Suppressor macrophage (primary cell): ENCODE results near the gene CCDC40.

Source experiments
- DNase-seq, 4 experiments: peaks; one replicate each; pipeline ENCODE4 v3.0.0-alpha.2; 2020 to 2022

CCDC40 gene

DNA sequence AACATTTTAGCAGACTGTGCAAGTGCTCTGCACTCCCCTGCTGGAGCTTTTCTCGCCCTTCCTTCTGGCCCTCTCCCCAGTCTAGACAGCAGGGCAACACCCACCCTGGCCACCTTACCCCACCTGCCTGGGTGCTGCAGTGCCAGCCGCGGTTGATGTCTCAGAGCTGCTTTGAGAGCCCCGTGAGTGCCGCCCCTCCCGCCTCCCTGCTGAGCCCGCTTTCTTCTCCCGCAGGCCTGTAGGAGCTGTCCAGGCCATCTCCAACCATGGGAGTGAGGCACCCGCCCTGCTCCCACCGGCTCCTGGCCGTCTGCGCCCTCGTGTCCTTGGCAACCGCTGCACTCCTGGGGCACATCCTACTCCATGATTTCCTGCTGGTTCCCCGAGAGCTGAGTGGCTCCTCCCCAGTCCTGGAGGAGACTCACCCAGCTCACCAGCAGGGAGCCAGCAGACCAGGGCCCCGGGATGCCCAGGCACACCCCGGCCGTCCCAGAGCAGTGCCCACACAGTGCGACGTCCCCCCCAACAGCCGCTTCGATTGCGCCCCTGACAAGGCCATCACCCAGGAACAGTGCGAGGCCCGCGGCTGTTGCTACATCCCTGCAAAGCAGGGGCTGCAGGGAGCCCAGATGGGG, 68.0 kb downstream of the CCDC40 start:
- DNase-seq = no peak

GRCh38 chr17:80104956-80105375, 68.5 kb downstream of the CCDC40 start:
- DNase-seq = no peak

DNA sequence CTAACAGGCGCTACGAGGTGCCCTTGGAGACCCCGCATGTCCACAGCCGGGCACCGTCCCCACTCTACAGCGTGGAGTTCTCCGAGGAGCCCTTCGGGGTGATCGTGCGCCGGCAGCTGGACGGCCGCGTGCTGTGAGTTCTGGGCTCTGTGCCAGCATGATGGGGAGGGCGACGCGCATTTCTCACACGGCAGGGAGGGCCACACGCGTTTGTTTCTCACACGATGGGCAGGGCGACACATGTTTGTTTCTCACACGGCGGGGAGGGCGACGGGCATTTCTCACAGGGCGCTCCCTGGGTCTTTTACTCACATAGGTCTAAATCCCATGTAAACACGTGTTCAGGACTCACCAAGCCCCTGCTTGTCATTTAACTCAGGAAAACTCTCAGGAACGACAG, 69.3 kb downstream of the CCDC40 start:
- DNase-seq = no peak

- no peak for DNase-seq
Measured at GRCh38 chr17:80106176-80106575, 69.7 kb downstream of the CCDC40 start.

DNA sequence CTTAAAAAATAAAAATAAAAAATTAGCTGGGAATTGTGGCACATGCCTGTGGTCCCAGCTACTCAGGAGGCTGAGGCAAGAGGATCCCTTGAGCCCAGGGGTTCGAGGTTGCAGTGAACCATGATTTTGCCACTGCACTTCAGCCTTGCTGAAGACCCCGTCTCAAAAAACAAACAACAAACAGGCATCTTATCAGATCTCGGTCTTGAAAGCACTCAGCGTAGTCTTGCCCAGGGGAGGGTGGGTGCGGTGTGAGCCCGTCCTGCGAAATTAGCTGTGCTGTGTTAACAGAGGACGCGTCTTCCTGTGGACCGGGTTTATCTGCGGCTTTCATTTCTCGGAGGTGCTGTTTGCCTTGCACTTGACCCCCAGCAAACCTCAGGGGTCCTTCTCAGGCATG, 70.3 kb downstream of the CCDC40 start:
- no peak for DNase-seq

DNA sequence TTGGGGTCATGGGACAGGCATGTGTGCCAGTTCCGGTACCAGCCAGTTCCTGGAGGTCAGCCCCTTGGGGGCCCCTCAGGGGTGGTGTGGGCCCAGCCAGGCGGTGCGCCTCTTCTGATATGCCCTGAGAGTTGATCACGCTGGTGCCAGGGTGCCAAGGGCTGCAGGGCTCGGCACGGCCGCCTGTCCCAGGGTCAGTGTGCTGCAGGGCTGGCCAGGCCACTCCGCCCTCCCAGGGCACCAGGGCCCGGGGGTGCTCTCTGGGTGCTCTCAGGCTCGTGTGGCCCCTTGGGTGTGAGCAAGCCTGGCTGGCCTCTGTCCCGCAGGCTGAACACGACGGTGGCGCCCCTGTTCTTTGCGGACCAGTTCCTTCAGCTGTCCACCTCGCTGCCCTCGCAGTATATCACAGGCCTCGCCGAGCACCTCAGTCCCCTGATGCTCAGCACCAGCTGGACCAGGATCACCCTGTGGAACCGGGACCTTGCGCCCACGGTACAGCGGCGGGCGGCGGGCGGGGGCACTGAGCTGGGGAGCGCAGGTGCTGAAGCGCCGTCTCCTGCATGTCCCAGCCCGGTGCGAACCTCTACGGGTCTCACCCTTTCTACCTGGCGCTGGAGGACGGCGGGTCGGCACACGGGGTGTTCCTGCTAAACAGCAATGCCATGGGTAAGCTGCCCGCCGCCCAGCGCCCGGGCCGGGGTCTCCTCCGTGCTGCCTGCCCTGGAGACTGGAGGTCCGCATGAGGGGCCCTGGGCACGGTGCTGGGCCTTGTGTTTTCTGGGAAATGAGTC, 71.0 kb downstream of the CCDC40 start:
- no peak for DNase-seq

DNA sequence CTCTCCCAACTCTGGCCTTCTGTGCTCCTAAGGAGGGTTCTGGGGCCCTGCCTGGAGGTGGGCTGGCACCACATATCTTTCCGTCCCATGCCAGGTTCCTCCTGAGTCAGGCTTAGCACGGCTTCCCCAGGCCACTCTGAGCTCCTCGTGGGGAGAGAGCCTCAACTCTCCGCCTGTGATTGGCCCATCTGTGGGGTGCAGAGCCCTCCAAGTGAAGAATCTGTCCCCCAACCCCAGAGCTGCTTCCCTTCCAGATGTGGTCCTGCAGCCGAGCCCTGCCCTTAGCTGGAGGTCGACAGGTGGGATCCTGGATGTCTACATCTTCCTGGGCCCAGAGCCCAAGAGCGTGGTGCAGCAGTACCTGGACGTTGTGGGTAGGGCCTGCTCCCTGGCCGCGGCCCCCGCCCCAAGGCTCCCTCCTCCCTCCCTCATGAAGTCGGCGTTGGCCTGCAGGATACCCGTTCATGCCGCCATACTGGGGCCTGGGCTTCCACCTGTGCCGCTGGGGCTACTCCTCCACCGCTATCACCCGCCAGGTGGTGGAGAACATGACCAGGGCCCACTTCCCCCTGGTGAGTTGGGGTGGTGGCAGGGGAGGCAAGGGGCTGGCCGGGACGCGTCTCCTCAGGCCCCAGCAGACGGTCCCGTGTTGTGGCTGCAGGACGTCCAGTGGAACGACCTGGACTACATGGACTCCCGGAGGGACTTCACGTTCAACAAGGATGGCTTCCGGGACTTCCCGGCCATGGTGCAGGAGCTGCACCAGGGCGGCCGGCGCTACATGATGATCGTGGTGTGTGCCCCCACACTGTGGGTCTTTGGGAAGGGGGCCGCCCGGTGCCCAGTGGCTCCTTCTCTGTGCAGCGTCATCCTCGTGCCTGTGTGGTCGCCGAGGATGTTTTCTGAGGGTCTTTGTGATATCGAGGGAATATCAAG, 71.9 kb downstream of the CCDC40 start:
- DNase-seq = no peak

- no peak for DNase-seq
Measured at GRCh38 chr17:80109066-80109660, 72.7 kb downstream of the CCDC40 start.

- no peak for DNase-seq
Measured at GRCh38 chr17:80109713-80110446, 73.4 kb downstream of the CCDC40 start.

GRCh38 chr17:80110447-80110812, 74.0 kb downstream of the CCDC40 start:
- DNase-seq = no peak

DNA sequence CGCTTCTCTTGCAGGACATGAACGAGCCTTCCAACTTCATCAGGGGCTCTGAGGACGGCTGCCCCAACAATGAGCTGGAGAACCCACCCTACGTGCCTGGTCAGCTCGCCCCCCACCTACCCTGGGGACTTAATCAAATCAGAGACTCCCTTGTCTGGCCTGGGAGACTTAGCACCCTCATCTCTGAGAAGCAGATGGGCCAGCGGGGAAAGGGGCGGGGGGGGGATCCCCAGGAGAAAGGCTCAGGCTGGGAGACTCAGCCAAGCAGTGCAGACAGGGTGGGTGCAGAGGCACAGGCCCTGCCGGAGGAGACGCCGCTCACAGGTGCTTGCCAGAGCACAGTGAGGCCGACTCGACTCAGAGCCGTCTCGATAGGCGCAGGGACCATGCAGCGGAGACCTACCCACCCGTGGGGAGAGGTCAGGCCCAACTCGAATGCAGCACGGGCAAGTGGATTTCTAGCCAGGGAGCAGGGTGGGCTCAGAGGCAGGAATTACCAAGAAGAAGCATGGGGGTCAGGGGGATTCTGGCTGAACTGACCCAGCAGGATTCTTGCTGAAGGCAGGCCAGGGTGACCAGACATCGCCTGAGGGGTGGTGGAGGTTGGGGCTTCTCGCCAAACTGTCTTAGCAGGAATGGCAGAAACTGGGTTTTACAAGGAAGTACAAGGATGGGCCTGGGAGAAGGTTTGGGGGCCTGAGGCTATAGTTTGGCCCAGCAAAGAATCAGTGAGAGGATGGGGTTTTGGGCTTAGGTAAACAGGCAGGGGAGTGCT, 74.7 kb downstream of the CCDC40 start:
- no peak for DNase-seq

DNA sequence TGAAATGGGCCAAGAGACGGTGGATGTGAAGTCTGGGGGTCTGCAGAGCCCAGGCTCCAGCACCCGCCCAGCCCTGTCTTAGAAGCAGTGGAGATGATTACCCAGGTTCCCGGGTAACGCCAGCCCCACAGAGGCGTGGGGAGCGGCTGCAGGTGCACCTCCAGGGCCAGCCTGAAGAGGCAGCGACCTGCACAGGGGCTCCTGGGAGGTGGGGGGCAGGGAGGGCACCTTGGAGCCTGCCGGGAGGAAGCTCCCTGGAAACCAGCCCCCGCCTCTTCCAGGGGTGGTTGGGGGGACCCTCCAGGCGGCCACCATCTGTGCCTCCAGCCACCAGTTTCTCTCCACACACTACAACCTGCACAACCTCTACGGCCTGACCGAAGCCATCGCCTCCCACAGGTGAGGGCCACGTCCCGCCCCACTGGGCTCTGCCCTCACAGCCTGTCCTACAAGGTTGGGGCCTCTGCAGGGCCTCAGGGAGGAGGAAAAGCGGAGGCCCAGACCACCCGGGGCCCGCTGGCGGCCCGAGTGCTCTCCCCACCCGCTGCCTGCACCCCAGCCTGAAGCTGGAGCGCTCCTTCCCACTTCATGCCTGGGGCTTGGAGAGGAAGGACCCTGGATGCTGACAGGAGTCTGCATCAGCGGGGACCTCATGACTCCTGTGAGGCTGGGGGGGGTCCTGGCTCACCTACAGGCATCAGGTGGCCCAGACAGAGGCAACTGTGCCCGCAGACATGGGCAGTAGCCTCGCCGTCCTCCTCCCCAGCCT, 75.4 kb downstream of the CCDC40 start:
- no peak for DNase-seq

- DNase-seq = no peak
Measured at GRCh38 chr17:80112471-80113032, 76.1 kb downstream of the CCDC40 start.

- DNase-seq = no peak
Measured at GRCh38 chr17:80113033-80113484, 76.6 kb downstream of the CCDC40 start.

- no peak for DNase-seq
Measured at GRCh38 chr17:80114758-80115157, 78.3 kb downstream of the CCDC40 start.

DNA sequence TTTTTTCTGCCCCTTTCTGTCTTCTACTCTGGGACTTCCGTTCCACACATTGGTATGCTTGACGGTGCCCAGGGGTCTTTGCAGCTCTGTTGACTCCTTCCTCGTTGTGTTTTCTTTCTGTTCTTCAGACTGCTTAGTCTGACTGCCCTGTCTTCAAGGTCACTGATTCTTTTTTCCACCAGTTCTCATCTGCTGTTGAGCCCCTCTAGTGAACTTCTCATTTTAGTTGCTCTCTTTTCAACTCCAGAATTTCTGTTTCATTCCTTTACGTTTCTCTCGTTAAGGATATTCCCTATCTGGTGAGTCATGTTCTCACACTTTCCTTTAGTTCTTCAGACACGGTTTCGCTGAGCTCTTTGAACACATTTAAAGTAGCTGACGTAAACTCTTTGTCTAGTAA, 78.7 kb downstream of the CCDC40 start:
- DNase-seq = no peak

GRCh38 chr17:80116276-80116920, 80.0 kb downstream of the CCDC40 start:
- DNase-seq = no peak

DNA sequence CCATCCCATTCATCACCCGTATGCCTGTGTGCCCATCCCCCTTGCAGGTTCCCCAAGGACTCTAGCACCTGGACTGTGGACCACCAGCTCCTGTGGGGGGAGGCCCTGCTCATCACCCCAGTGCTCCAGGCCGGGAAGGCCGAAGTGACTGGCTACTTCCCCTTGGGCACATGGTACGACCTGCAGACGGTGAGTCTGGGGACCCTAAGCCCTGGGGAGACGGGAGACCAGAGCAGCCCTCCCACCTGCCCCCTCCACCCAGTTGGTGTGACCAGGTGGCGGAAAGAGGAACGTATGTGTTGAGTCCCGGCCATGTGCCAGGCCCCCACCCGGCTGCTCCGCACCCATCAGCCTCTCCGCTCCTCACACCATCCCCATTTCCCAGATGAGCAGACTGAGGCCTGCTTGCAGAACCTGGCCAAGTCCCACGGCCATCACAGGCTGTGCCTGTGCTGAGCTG, 80.5 kb downstream of the CCDC40 start:
- no peak for DNase-seq
